HG02642 (cell line): ENCODE data around the gene FGF18.
"Not testable (repeated sequence)": the region's sequence is repeated elsewhere in the genome, so short reads cannot be mapped to it uniquely, and the experiment has no call there.

Experiments used
- ATAC-seq: cut with Tn5 transposase; IDR thresholded peaks from one replicate; pipeline ENCODE4 v1.9.1; 2021; ENCODE audit warnings: mild to moderate bottlenecking; ENCODE audit not compliant: unreplicated experiment, poor library complexity

FGF18 gene

DNA sequence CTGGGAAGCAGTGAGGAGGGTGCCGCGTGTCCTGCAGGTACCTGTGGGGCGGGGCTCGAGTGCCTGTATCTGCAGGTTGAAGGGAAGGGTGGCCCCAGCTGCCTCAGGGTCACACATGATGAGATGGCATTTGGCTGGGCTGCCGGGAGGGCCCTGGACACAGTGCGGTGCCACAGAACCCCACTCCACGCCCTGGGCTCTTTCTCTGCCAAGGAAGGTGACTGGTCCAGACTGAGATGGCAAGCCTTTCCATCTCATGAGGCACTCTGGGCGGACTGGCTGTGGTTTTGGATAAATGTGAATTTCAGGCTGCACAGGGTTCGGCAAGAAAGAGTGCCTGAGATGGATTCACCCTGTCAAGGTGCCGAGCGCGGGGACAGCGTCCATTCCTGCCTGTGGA, 69.4 kb downstream of the FGF18 start:
- ATAC-seq, result no peak

DNA sequence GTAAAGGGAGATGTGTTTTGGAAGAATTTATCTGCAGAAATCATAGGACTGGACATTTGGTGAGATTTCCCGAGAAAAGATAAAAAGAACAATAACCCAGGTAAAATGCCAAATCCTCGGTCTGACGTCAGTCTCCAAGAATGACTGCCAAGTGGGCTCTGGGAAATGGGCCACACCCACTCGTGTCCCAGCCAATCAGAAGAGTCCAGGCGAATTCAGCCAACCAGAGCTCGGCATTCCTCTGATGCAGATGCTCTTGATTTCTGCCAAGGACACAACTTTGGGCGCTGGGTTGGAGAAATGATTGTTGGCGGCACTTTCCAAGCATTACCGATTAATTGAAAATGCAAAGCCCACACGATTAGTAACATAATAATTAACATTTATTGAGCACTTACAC, 73.3 kb downstream of the FGF18 start:
- no peak for ATAC-seq

DNA sequence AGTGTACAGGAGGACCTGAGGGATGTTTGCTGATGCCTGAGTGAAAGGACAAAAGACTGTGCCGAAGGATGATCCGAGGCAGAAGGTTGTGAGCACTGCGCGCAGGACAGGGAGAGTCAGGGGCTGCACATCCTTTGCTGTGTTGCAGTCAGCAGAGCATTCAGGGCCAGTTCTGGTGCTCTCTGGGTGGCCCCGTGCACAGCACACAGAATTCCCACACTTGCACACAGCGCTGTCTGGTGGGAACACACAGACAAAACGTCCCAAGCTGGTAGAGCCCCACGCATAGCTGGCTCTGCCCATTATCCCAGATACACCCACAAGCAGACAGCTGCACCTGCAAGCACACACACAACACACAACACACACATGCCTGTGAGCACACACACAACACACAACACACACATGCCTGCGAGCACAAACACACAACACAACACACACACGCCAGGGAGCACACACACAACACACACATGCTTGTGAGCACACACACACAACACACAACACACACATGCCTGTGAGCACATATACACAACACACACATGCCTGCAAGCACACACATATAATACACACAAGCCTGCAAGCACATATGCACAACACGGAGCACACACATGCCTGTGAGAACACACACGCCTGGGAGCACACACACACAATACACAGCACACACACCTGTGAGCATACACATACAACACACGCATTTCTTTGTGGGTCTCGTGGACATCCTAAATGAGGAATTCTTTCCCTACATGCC, 74.4 kb downstream of the FGF18 start:
- ATAC-seq, result no peak

DNA sequence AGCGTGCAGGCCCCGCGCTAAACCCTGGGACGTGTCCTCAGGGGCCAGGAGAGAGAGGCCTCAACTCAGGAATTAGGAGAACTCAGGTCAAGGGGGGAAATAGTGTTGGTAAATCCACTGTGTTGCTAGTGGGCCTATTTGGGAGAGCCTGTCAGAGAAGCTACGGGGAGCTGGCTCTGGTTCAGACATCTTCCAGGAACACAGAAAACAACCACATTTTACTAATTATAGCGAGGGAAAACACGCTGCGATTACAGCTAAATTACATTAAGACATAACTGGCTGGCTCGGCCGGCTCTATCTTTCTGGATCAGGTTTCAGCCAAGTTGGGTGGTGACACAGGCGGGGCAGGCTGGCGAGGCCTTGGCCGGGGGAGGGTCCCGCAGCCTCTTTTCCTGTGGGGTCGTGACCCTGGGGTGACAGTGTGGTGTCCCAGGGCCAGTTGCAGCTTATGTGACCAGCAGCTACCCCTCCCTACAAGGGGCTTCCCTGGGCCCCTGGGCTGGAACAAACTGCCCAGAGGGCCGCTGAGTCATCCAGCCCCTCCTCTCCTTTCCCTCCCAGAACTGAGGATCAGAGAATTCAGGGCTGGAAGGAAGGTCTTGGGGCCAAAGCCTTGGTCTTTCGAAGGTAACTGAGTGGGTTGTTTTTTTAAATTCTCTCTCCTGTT, 75.1 kb downstream of the FGF18 start:
- ATAC-seq, result no peak

DNA sequence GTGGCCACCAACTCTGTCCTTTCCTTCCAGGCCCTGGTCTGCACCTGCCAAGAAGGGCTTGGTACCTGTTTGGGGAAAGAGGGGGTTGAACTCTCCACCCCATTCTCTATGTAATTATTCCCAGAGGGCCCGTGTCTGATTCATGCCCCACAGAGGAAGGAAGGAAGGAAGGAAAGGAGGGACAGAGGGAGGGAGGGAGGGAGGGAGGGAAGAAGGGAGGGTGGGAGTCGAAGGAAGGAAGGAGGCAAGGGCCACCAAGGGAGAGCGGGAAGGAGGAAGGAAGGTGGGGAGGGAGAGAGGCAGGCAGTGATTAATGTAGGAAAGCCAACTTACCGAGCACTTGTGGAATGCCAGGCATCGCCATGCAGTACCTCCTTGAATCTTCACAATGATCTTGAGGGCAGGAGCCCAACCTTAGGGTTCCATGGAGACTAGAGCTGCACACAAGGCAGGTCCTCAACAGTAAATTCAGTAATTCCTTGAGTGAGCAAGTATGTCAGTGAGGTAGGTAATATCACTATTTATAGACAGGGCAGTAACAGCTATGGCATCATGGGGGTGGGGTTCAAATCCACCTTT, 75.8 kb downstream of the FGF18 start:
- no peak for ATAC-seq

DNA sequence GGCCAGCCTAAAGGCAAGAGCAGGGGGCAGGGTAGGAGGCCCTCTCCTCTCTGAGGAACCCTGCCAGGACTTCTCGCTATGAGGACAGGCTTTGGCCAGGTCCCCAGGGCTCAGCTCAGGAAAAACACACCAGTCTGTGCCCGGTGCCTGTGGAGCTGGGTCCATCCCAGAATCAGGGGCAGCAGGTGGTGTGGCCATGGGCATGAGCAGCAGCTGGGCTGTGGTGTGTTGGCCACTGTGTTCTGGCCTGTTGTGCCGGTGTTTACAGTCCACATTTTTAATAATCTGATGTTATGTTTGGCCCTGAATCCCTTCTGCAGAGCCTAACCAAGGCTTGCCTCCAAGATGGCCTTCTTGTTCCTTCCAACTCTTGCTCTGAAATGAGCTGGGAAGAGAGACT, 77.0 kb downstream of the FGF18 start:
- ATAC-seq, result no peak

DNA sequence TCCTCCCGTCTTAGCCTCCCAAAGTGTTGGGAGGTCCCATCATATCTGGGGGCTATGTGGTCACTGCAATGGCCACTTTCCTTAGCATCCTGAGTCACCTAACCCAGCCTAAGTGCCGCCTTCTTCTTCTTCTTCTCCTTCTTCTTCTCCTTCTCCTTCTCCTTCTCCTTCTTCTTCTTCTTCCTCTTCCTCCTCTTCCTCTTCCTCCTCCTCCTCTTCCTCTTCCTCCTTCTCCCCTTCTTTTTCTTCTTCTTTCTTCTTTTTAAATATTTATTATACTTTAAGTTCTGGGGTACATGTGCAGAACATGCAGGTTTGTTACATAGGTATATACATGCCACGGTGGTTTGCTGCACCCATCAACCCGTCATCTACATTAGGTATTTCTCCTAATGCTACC, 78.0 kb downstream of the FGF18 start:
- not testable (repeated sequence) for ATAC-seq

DNA sequence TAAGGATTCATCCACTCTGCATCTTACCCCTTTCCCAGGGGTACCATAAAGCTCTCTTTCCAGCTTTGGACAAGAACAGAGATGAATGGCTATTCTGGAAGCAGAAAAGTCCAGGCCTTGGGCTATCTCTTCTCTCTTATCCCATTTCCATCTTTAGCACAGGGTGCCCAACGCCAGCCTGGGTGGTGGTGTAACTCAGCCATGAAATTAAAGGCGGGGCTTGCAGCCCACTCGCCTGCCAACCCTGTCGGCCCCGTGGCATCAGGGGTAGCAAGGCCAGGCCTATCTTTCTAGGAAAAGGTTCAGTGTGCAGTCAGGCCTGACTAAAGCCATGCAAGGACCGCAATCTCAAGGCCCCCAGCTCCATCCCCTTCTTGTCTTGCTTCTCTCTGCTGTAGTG, 78.7 kb downstream of the FGF18 start:
- no peak for ATAC-seq

DNA sequence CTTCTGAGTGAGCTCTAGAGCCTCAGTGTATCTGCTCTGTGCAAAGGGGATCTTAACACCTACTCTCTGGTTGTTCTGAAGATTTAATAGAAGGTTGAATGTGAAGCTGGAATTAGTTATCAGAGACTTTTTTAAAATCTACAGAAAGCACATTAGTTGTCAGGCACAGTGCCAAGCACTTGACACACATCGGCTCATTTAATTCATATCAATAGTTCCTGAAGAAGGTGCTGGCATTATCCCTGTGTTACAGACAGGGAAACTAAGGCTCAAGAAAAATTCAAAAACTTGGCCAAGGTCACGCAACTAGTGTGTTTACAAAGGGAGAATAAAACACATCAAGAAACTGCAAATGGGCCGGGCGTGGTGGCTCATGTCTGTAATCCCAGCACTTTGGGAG, 80.2 kb downstream of the FGF18 start:
- ATAC-seq, result no peak

DNA sequence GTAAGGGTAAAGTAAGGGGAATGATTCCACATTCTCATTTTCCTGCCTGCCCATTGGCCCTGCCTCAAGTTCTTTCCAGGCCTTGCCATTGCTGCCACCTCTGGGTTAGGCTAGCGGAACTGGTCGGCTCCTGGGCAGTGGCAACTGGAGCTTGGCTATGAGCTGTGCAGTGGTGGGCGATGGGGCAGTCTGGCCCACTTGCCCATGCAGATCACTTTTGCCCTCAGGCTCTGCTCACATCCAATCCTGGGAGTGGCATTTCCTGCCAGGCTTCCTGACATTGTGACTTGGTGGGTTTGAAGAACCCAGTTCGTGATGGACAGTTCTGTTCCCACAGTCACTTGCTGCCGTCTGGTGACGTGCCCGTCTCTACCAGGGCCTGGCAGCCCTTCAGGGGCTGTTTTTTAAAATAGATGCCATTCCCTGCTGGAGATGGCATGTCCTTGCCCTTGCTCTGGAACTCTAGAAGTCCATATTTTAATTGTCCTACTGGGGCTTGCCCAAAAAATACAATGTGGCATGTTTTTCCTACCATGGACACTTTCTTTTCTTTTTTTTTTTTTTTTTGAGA, 86.1 kb downstream of the FGF18 start:
- no peak for ATAC-seq

DNA sequence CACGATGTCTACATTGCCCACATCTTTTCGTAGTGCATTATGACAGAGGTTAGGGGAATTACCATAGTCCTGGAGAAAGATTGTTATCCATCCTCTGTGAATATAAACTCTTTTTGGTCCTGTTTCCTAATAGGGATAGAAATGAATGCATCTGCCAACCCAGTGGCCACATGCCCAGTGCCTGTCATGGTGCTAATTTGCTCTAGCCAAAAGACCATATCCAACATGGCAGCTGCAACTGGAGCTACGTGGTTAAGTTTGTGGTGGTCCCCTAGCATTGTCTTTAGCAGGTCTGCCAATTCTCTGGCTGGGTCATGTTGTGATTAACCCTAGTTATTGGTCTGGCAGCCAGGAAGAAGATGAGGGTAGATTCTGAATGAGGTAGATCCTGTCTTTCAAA, 87.5 kb downstream of the FGF18 start:
- no peak for ATAC-seq
